Measurements from ENCODE around the gene XYLT1.

DNA sequence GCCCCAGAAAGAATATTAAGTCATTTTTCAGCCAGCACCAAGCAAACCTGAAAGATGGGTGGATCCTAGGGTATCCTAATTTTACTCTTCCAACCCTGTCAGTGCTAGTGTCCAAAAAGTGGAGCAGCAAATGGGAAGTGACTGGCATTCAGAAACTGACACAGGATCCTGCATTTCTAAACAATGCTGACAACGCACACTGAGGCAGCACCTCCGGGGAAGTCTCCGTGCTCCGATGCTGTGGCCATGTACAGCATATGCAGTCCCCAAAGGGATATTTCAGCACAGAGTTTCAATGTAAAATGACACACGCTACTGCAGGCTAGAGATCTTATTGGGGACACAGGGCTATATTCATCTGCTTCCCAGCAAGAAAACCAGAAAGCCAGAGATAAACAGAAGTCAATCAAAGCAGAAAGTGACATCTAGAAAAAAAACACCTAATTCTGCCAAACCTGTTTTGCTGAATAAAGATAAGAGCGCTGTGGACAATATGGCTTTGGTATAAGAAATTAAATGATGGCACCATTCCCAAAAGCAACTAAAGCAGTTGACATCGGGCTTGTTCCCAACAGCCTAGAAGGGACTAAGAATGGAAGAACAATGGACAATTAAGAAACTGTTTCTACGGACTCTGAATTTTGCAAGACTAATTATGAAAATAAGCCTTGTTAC, 17.3 kb downstream of the XYLT1 start:
- TF ChIP-seq, protein P1, sequence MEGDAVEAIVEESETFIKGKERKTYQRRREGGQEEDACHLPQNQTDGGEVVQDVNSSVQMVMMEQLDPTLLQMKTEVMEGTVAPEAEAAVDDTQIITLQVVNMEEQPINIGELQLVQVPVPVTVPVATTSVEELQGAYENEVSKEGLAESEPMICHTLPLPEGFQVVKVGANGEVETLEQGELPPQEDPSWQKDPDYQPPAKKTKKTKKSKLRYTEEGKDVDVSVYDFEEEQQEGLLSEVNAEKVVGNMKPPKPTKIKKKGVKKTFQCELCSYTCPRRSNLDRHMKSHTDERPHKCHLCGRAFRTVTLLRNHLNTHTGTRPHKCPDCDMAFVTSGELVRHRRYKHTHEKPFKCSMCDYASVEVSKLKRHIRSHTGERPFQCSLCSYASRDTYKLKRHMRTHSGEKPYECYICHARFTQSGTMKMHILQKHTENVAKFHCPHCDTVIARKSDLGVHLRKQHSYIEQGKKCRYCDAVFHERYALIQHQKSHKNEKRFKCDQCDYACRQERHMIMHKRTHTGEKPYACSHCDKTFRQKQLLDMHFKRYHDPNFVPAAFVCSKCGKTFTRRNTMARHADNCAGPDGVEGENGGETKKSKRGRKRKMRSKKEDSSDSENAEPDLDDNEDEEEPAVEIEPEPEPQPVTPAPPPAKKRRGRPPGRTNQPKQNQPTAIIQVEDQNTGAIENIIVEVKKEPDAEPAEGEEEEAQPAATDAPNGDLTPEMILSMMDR (IDR thresholded peaks at IDR 0.05) = no peak
- TF ChIP-seq ZFX (IDR thresholded peaks at IDR 0.05; ENCODE audit: borderline replicate concordance) = no peak
